Subcutaneous abdominal adipose tissue (tissue), 5 donors: Measurements from ENCODE around the gene SLC9A3.

Experiments
- H3K27ac ChIP-seq: one replicate; pipeline ENCODE4 v1.7.0; 2013; ENCODE audit warnings: low read depth, mild to moderate bottlenecking, inconsistent platforms, low read length, moderate library complexity
- H3K27me3 ChIP-seq, 5 donors: one replicate each; pipeline ENCODE4 v1.7.0; 2013; ENCODE audit warnings: low read length in 5 of 5, inconsistent platforms in 1 of 5; ENCODE audit not compliant: control insufficient read depth in 5 of 5, insufficient read depth in 4 of 5
- H3K36me3 ChIP-seq, 5 donors: one replicate each; pipeline ENCODE4 v1.7.0; 2013; ENCODE audit warnings: low read length in 5 of 5; ENCODE audit not compliant: control insufficient read depth in 5 of 5, insufficient read depth in 5 of 5
- H3K4me1 ChIP-seq, 5 donors: one replicate each; pipeline ENCODE4 v1.7.0; 2013; ENCODE audit warnings: low read length in 5 of 5, mild to moderate bottlenecking in 3 of 5, moderate library complexity in 1 of 5; ENCODE audit not compliant: control insufficient read depth in 5 of 5, insufficient read depth in 5 of 5
- H3K4me3 ChIP-seq, 5 donors: one replicate each; pipeline ENCODE4 v1.7.0; 2013; ENCODE audit warnings: low read length in 5 of 5, low read depth in 1 of 5
- H3K9ac ChIP-seq, 5 donors: one replicate each; pipeline ENCODE4 v1.7.0; 2013; ENCODE audit warnings: low read length in 5 of 5, mild to moderate bottlenecking in 4 of 5, moderate library complexity in 3 of 5
- H3K9me3 ChIP-seq, 5 donors: one replicate each; pipeline ENCODE4 v1.7.0; 2013; ENCODE audit warnings: low read length in 5 of 5; ENCODE audit not compliant: control insufficient read depth in 5 of 5
- donor health status: healthy.
- donor health status: healthy.
- donor health status: healthy.
- donor health status: healthy.
- donor health status: healthy.

The SLC9A3 gene

DNA sequence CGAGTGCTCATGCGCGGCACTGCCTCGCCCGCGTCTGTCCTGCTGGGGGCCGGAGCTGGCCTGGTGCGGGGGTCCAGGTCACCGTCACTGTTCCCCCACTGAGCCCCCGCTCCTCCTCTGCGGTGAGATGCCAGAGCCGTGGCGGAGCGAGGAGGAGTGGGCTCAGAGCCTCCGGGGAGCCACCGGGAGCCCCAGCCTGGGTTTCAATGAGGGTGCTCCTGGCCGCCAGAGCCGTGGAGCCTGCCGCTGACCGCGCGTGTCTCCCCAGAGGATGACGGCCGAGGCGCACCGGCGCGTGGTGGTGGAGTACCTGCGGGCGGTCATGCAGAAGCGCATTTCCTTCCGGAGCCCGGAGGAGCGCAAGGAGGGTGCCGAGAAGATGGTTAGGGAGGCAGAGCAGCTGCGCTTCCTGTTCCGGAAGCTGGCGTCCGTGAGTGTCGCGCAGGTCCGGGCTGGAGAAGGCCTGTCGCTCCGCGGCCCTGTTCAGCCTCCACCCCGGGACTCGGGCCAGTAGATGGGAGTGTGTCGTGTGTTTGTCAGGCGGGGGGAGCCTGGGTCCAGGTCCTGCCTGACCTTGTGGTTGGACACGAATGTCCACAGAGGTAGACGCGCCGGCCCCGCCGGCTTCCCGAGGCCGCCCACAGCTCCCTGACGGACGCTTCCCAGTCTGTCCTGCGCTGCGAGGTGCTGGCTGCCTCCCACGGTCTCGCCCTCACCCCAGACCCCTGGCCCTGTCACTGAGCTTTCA lies 59.2 kb downstream of the SLC9A3 start:
- H3K4me1 ChIP-seq, result peaks cover 0 to under 1% (median 0%) of the 10 kb centered on the region in 5 donors
- peaks cover 3 to 68% (median 63%) of the 10 kb centered on the region in 5 donors for H3K36me3 ChIP-seq
- no peak overlapping the region for H3K27ac ChIP-seq
- H3K27me3 ChIP-seq, result no peaks in the 10 kb centered on the region
- H3K4me3 ChIP-seq, result no peak overlapping the region
- no peak overlapping the region for H3K9ac ChIP-seq
- no peaks in the 10 kb centered on the region for H3K9me3 ChIP-seq

DNA sequence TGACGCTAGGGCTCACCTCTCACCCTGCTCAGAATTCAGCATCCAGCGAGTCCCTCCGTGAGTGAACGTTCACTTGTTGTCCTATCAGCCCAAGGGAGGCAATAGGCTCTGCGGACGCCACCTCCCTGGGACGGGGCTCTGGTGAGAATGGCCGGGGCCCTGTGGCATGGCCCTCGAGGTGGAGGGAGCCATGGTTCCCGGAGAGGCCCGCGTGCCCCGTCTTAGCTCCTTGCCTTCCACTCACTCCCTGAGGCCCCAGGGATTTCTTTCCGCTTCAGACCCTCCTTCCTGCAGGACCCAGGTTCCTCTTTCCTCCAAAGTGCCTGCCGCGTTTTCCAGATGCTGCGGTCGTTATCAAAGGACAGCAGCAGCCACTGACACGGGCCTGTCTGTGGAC lies 59.8 kb downstream of the SLC9A3 start:
- Histone ChIP-seq H3K4me1 (no peaks in the 10 kb centered on the region), H3K27ac (no peak overlapping the region), H3K4me3 (no peak overlapping the region), H3K36me3 (peaks cover 3 to 70% (median 65%) of the 10 kb centered on the region in 5 donors), H3K9me3 (no peaks in the 10 kb centered on the region), H3K9ac (no peak overlapping the region), H3K27me3 (no peaks in the 10 kb centered on the region)

DNA sequence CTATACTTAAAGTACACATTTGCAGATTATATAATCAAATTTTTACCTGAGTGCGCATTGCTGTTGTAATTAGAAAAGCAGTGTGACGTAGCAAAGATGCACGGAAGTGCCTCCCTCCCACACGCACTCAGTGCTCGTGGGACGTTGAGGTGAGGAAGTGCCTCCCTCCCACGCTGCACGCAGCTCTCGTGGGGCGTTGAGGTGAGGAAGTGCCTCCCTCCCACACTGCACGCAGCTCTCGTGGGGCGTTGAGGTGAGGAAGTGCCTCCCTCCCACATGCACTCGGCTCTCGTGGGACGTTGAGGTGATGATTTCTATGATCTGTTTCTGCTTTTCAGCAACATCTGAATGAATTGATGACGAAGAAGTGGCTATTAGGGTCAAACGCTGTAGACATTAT lies 60.3 kb downstream of the SLC9A3 start:
- Histone ChIP-seq H3K27ac (no peak overlapping the region), H3K9me3 (no peaks in the 10 kb centered on the region), H3K4me1 (no peaks in the 10 kb centered on the region), H3K27me3 (no peaks in the 10 kb centered on the region), H3K36me3 (peaks cover 7 to 74% (median 68%) of the 10 kb centered on the region in 5 donors), H3K9ac (no peak overlapping the region), H3K4me3 (no peak overlapping the region)

- H3K36me3 ChIP-seq, result peaks cover 7 to 80% (median 74%) of the 10 kb centered on the region in 5 donors
- no peak overlapping the region for H3K27ac ChIP-seq
- H3K4me1 ChIP-seq, result no peaks in the 10 kb centered on the region
- no peak overlapping the region for H3K4me3 ChIP-seq
- no peaks in the 10 kb centered on the region for H3K27me3 ChIP-seq
- no peak overlapping the region for H3K9ac ChIP-seq
- H3K9me3 ChIP-seq, result no peaks in the 10 kb centered on the region
Observed at GRCh38 chr5:463301-463700, 60.9 kb downstream of the SLC9A3 start.

- Histone ChIP-seq H3K4me3 (no peak overlapping the region), H3K27me3 (no peaks in the 10 kb centered on the region), H3K27ac (no peak overlapping the region), H3K9ac (no peak overlapping the region), H3K4me1 (no peaks in the 10 kb centered on the region), H3K9me3 (no peaks in the 10 kb centered on the region), H3K36me3 (peaks cover 9 to 92% (median 85%) of the 10 kb centered on the region in 5 donors)
Observed at GRCh38 chr5:462051-462481, 62.2 kb downstream of the SLC9A3 start.

GRCh38 chr5:460273-460625 lies 64.0 kb downstream of the SLC9A3 start:
- H3K27me3 ChIP-seq, result no peaks in the 10 kb centered on the region
- no peak overlapping the region for H3K4me3 ChIP-seq
- H3K9ac ChIP-seq, result no peak overlapping the region
- H3K9me3 ChIP-seq, result no peaks in the 10 kb centered on the region
- peaks cover 9 to 90% (median 80%) of the 10 kb centered on the region in 5 donors for H3K36me3 ChIP-seq
- H3K4me1 ChIP-seq, result no peaks in the 10 kb centered on the region
- H3K27ac ChIP-seq, result no peak overlapping the region

DNA sequence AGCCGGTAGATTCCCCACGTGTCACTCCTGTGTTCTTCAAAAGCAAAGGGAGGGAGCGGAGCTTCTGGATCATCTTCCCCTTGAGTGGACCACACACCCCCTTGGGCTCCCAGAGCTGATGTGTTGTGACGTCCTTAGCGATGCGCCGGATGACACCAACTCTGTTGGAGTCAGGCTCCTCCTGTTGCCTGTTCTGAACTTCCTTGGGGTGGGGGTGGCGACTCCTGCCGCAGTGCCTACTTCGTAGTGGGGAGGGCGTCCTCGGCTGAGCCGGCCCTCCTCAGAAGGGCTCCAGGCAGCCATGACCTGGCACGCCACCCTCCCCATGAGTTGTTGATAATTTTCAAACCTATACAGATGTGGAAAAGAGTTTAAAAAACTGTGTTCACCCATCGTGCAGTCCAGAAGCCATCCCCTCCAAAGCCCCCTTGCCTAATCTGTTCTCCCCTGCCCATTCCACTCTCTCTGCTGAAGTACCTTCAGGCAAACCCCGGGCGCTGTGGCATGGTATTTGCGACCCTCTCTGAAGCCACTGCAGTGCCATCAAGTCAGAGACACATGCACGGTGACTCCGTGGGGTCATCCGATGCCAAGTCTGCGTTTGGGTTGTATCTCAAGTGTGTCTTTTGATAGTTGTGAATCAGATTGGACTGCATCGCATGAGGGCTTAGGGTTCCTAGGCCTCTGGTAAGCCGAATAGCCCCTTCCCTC lies 64.5 kb downstream of the SLC9A3 start:
- Histone ChIP-seq H3K4me3 (no peak overlapping the region), H3K9me3 (no peaks in the 10 kb centered on the region), H3K27ac (no peak overlapping the region), H3K9ac (no peak overlapping the region), H3K4me1 (no peaks in the 10 kb centered on the region), H3K36me3 (peaks cover 9 to 90% (median 79%) of the 10 kb centered on the region in 5 donors), H3K27me3 (no peaks in the 10 kb centered on the region)

- Histone ChIP-seq H3K36me3 (peaks cover 9 to 89% (median 77%) of the 10 kb centered on the region in 5 donors), H3K4me3 (no peak overlapping the region), H3K27me3 (no peaks in the 10 kb centered on the region), H3K9me3 (no peaks in the 10 kb centered on the region), H3K27ac (no peak overlapping the region), H3K9ac (no peak overlapping the region), H3K4me1 (no peaks in the 10 kb centered on the region)
Observed at GRCh38 chr5:458547-459353, 65.5 kb downstream of the SLC9A3 start.

DNA sequence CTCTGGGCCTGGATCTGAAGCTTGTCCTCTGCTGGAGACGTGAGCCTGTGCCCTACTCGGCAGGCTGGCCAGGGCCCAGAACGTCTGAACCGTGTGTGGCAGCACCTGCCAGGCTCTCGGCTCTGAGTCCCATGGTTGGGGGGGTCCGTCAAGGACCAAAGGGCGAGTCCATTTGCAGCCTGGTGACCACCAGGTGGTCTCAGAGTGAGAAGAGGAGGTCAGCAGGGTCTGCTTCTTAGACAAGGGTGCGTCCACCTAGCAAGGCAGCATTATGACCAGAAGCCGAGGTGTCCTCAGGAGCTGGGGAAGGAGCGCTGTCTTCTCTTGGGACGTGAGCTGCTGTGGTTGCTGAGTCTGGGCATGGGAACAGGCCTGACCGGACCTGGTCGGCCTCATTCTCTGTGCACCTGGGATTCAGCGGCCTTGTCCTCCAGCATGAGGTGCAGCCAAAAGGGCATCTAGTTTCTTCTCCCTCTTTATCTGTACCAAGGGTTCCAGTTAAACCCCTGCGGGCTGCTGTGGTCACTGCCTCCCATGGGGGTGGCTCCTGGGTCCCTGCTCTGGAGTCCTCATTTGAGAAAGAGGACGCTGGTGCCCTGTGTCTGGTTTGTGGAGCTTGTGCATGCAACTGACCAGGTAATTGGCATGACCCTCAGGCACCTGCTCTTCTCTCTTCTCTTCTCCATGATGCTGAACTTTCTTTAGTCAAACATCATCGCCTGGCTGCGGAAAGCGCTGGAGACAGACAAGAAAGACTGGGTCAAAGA lies 66.9 kb downstream of the SLC9A3 start:
- Histone ChIP-seq H3K4me1 (no peaks in the 10 kb centered on the region), H3K4me3 (no peak overlapping the region), H3K9me3 (peaks cover 0 to 2% (median 0%) of the 10 kb centered on the region in 5 donors), H3K36me3 (peaks cover 9 to 88% (median 80%) of the 10 kb centered on the region in 5 donors), H3K27ac (no peak overlapping the region), H3K27me3 (no peaks in the 10 kb centered on the region), H3K9ac (no peak overlapping the region)
